Activated CD4-positive, alpha-beta T cell treated with anti-CD3 and anti-CD28 coated beads for 48 hours (primary cell): ENCODE data around the gene CCDC106.

Source experiments
- DNase-seq: peaks from one replicate; pipeline ENCODE4 v3.0.0-alpha.2; 2020

Gene CCDC106

GRCh38 chr19:55614711-55615542 lies 33.1 kb upstream of the CCDC106 start:
- no peak for DNase-seq

- DNase-seq: no peak
Measured at GRCh38 chr19:55615543-55616394, 32.2 kb upstream of the CCDC106 start.

GRCh38 chr19:55616395-55616875 lies 31.6 kb upstream of the CCDC106 start:
- DNase-seq: no peak

GRCh38 chr19:55617426-55617825 lies 30.6 kb upstream of the CCDC106 start:
- no peak for DNase-seq

GRCh38 chr19:55618426-55618825 lies 29.6 kb upstream of the CCDC106 start:
- no peak for DNase-seq

- DNase-seq: no peak
Measured at GRCh38 chr19:55619286-55619685, 28.7 kb upstream of the CCDC106 start.

DNA sequence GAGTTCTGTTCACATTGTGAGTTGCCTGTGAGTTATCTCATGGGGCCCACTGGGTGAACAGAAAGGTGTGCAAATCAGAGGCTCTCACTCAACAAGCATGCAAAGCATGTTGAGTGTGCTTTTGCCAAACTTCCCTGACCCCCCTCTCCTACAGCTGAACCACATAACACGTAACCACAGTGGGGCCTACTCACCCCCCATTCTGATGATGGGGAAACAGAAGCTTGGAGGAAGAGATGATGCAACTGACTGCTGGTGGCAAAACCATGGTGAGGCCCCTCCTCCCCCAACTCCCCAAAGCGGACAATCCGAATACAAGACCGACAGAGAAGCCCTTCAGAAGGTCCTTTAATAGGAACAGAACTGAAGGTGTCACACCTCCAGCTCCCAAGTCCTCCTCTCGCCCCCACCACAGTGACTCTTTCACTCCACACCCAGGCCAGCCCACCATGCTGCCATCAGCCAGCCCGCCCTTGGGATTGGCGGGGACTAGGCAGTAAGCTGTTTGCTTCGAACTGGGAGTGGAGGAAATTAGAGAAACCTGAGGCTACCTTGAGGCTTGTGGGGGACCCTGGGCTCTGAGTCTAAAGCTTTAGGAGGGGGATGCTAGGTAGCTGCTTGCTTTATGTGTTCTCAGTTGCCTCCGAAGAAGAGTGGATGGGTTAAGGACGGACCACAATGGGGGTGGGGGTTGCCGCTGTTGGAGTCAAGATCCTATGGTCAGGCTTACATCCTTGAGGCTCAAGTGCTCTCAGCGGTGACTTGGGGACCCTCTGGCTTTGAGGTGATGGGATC lies 27.4 kb upstream of the CCDC106 start:
- peak; percentile 42 for DNase-seq

DNA sequence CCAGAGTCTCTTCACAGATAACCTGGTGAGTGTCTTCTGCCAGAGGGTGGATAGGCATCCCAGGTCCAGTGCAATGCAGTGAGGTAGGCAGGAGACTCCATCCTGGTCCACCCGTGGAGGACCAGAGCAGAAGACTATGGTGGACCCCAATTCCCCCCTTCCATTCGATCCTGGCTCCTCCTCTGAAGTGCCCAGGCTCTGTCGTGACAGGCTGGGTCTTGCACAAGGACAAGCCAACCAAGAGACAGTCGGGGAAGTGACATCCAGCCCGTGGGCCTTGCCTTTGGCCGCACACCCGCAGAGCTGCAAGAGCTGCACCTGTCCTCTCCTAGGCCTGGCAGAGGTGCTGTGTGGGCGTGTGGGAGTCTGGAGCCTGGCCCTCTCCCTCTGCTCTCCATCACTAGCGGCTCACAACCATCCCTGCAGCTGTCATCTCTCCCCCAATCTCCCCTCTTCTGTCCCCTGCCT lies 26.8 kb upstream of the CCDC106 start:
- no peak for DNase-seq

GRCh38 chr19:55621673-55622231 lies 26.3 kb upstream of the CCDC106 start:
- DNase-seq: no peak

DNA sequence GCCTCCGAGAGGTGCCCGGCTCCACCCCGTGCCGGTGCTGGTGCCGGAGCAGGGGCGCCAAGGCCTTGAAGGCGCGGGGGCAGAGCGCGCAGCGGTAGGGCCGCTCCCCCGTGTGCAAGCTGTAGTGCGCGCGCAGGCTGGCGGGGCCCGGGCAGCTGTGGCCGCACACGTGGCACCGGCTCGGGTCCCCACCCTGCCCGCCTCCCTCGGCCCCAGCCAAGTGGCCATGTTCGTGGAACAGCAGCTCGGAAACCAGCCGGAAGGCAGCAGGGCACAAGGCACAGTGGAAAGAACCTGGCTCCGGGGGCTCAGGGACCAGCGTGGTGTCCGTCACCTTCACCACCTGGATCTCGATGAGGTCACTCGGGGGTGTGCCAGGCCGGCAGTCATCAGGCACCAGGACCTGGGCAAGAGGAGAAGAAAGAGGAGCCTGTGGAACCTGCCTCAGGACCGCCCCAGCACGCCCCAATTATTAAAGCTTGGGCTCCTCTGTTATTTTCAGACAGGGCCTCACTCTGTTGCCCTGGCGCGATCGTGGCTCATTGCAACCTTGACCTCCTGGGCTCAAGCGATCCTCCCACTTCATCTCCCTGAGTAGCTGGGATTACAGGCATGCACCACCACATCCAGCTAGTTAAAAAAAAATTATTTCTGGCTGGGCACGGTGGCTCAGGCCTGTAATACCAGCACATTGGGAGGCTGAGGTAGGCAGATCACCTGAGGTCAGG lies 25.6 kb upstream of the CCDC106 start:
- no peak for DNase-seq

DNA sequence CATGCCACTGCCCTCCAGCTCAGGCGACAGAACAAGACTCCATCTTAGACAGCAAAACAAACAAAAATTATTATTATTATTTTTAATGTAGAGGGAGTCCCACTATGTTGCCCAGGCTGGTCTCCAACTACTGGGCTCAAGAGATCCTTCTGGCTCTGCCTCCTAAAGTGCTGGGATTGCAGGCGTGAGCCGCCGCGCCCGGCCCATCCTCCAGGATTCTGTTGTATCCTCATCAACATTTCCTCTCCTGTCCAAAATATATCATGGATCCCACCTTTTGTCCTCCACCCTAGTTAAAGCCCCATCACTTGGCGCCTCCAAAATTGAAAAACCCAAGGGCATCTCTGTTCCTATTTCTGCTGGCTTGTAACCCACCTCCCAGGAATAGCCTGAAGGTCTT lies 24.9 kb upstream of the CCDC106 start:
- DNase-seq: no peak

DNA sequence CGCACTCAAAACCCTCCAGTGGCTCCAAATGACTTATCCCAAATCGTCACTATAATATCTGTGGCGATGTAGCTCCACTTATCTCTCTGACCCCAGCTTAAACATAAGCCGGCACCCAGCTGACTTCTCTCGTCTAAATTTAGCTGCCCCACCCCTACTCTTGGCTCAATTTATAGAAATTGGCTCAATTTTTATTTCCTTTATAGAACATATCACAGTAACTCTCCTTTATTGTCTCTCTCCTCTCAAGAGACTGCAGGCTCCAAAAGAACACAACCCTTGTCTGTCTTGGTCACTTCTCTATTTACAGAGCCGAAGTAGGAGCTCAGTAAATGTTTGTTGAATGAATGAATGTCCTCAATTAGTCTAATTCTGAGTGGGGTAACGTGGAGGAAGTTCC lies 24.5 kb upstream of the CCDC106 start:
- no peak for DNase-seq

DNA sequence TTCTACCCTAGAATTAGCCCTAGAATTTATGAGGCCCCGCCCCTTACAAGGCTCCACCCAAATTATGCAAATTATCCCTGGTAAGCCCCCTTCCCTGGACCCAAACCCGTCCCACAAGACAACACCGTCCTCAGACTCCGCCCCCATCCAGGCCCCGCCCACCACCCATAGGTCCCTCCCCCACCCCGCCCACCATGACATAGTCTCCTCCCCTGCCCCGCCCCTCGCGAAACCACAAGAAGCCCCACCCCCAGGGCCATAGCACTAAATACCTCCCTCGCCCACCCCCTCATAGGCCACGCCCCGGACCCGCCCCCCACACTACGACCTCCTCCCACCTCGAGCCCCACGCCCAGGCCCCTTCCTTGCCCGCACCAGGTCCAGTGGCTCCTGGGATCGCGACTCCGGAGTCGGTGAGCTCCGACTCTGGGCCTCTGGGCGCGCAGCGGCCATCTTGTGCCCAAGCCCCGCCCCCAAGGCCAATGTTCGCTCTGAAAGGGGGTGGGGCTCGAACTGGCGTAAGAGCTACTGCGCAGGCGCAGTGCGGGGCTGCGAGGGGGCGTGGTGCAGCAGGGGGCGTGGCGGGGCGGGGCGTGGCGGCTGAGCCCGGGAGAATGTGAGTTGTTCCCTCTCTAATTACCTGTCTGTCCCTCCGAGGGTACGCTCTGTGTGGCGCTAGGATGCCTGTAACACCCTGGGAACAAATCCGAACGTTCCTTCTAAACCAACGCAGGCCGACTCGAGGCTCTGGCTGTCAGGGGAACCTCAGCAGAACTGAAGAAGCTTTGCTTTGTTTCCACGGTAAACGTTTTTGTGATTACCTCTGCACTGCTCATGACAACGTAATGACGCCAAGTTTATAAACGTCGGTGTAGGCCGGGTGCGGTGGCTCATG lies 23.7 kb upstream of the CCDC106 start, which contains the start of gene ZNF784:
Gene ZNF784, minus strand, starts transcription at position 458 of the 895 bp plus-strand sequence. Its CDS starts 5 bp downstream, at position 453.
- peak; percentile 95 for DNase-seq

GRCh38 chr19:55625004-55625326 lies 23.0 kb upstream of the CCDC106 start:
- no peak for DNase-seq

- DNase-seq: peak; percentile 65
Measured at GRCh38 chr19:55626350-55626749, 21.7 kb upstream of the CCDC106 start.

DNA sequence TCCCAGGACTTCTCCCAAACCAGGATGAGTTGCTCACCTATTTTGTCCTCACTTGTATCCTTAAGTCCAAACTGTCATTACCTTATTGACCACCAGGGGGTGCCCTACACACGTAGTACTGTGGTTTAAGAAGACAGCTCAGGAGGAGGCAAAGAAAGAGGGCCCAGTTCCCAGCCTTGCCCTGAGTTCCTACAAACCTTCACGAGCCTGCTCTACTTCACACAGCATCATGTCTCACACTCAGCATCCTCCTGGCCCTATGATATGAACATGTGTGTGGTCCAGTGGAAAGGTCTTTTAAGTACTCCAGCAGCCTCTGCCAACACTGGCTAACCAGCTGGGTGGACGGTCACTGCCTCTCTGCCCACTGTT lies 15.6 kb upstream of the CCDC106 start:
- peak; percentile 93 for DNase-seq

GRCh38 chr19:55633861-55634260 lies 14.2 kb upstream of the CCDC106 start:
- no peak for DNase-seq

DNA sequence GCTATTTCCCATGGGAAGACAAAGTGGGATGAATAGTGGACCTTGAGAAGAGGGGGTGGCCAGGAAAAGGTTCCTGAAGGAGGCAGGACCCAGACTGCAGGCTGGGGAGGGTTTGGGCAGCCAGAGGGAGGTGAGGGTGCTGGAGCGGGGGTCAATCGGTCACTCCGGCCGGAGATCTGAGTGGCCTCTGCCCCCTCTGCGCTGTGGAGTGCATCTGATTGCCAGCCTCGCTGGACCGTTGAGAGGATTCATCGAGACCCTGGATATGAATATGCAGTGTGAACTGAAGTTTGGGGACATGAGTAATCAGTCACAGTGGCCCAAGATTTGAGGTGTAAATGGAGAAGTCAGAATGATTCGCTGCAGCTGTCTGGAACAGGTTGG lies 12.7 kb upstream of the CCDC106 start:
- DNase-seq: no peak

GRCh38 chr19:55635856-55636440 lies 12.1 kb upstream of the CCDC106 start:
- no peak for DNase-seq

DNA sequence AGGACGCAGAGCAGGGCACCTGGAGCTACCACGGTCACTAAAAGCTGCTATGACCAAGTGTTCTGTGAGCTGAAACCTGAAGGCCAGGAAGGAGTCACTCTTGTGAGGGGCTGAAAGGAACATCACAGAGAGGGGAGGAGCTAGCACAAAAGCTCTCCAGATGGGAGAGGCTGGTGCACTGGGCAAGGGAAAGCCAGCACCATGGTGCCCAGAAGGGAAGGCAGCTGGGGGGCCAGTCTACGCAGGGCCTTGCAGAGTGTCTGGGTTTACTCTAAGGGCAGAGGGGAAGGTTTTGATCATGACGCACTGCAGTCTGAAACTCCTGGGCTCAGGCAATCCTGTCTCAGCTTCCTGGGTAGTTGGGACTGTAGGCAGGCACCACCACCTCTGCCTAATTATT lies 11.3 kb upstream of the CCDC106 start:
- no peak for DNase-seq

- DNase-seq: no peak
Measured at GRCh38 chr19:55637534-55637933, 10.5 kb upstream of the CCDC106 start.
